H54 (cell line): ENCODE data around the gene LRCH2.

ENCODE experiments used
- DNase-seq: peaks from one replicate; pipeline ENCODE4 v3.0.0; 2011; ENCODE audit warnings: low spot score, mixed read lengths; ENCODE audit not compliant: insufficient read length
- FAIRE-seq: peaks from 3 replicates; lab custom pipeline; 2011; peaks lifted over from hg19 to GRCh38; lab: Jason Lieb, UNC
- POLR2A ChIP-seq: IDR thresholded peaks from 2 replicates; pipeline ENCODE4 v1.6.1; 2011; ENCODE audit warnings: low read depth, mild to moderate bottlenecking, low read length

LRCH2 gene, protein sequence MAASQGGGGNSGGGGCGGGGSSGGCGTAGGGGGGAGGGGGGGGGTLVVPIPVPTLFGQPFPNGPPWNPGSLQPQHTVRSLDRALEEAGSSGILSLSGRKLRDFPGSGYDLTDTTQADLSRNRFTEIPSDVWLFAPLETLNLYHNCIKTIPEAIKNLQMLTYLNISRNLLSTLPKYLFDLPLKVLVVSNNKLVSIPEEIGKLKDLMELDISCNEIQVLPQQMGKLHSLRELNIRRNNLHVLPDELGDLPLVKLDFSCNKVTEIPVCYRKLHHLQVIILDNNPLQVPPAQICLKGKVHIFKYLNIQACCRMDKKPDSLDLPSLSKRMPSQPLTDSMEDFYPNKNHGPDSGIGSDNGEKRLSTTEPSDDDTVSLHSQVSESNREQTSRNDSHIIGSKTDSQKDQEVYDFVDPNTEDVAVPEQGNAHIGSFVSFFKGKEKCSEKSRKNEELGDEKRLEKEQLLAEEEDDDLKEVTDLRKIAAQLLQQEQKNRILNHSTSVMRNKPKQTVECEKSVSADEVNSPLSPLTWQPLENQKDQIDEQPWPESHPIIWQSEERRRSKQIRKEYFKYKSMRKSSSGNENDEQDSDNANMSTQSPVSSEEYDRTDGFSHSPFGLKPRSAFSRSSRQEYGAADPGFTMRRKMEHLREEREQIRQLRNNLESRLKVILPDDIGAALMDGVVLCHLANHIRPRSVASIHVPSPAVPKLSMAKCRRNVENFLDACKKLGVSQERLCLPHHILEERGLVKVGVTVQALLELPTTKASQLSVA

DNA sequence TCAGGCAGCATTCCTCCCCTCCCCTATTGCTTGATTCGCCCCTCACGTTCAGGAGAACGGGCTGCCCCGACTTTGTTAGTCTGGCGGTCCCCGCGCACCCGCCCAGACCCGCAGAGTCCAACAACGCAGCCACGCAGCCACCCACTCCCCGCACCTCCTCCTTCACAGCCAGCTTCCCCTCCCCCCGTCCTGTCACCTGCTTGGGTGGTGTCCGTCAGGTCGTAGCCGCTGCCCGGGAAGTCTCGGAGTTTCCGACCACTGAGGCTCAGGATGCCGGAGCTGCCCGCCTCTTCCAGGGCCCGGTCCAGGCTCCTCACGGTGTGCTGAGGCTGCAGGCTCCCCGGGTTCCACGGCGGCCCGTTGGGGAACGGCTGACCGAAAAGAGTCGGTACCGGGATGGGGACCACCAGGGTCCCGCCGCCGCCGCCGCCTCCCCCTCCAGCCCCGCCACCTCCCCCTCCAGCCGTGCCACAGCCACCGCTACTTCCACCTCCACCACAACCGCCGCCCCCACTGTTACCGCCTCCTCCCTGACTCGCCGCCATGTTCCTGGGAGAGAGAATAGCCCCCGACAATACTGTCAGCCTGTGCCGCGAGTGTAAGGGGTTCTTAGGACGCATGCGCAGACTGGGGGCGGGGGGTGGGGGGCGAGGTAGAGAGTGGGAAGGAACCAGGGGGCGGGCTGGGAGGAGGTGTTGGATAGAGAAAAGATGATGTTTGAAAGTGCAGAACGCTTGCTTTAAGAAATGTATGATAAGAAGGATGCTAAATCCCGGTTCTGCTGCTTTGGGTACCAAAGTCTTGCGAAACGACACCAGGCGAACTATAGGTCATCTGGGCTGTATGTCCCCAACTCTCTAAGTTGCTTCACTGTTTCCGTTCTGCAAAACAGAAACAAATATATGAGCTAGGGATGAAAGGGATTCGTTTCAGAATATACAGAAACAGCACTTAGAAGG, at the start of gene LRCH2:
Gene LRCH2 (minus strand): TSS at position 600 of the 959 bp plus-strand sequence. CDS start 55 bp downstream, at position 545.
- FAIRE-seq (no peak), DNase-seq (no peak)
- TF ChIP-seq POLR2A: 0 out of 2 replicates have a peak, but pooled peaks have one; percentile 23

DNA sequence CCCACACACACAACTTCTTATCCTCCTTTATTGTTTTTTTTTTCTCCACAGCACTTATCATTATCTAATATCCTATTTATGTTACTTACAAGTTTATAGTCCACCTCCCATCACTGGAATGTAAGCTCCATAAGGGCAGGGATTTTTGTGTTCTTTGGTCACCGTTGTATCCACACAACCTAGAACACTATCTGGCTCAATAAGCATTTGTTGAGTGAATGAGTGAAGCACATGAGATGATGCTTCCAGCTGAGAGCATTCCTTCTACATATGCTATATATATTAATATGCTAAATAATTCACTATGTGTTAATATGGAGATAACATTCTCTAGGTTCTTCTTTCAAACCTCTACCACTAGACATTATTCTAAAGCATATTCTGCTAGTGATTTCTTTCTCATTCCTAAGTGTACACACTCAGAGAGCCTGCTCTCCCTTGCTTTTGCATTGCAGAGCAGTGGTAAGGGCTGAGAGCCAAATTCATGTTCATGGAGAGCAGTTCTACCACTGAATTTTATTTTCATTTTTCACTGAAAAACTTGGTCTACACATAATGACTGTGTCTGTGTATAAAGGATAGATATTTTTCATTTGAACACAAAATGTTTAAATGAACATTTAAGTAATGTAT, 35.3 kb upstream of the LRCH2 start:
- no peak for DNase-seq
- no peak for FAIRE-seq

GRCh38 chrX:115268421-115268820, 34.5 kb upstream of the LRCH2 start:
- DNase-seq: no peak
- no peak for FAIRE-seq
- no peak for TF ChIP-seq POLR2A

More for the DNA sequence above, 35.3 kb upstream of the LRCH2 start:
- TF ChIP-seq POLR2A: no peak

GRCh38 chrX:115266300-115266699, 32.4 kb upstream of the LRCH2 start:
- FAIRE-seq: no peak
- DNase-seq: no peak

GRCh38 chrX:115264009-115264408, 30.1 kb upstream of the LRCH2 start:
- FAIRE-seq (no peak), DNase-seq (no peak)
- TF ChIP-seq POLR2A: no peak

More at GRCh38 chrX:115266300-115266699, 32.4 kb upstream of the LRCH2 start:
- no peak for TF ChIP-seq POLR2A

- DNase-seq (no peak), FAIRE-seq (no peak)
- no peak for TF ChIP-seq POLR2A
Measured at GRCh38 chrX:115261148-115261547, 27.3 kb upstream of the LRCH2 start.

GRCh38 chrX:115260330-115260729, 26.4 kb upstream of the LRCH2 start:
- DNase-seq: no peak
- no peak for TF ChIP-seq POLR2A
- no peak for FAIRE-seq

DNA sequence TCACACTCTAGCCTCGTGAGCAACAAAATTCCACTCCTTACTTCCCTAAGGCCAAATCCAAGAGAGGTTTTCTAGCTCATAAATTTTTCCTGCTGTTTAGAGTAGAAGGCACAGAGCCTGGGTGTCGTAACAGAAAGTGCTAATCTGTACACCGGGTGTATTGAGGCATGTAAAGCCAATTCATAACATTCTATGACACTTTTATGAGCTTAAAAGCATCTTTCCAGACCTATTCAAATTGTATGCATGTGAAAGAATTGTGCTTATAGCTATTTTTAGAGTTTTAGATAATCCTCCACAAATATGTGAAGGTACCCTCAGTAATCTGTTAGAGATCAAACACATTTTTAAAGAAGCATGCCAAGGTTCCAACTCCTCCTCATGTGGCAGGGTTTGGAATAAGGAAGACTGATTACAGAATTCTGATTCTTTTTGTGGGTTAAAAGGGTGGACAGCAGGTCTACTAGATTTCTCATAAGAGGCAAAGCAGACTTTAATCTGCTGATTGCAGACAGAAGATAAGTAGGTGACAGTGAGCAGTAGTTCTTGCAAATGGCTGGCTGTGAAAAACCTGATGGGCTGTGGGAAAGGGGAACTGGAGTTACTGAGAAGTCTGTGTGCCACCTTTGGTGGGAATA, 25.5 kb upstream of the LRCH2 start:
- TF ChIP-seq POLR2A: no peak
- FAIRE-seq (no peak), DNase-seq (no peak)

GRCh38 chrX:115257711-115258110, 23.8 kb upstream of the LRCH2 start:
- FAIRE-seq: no peak
- no peak for TF ChIP-seq POLR2A
- no peak for DNase-seq

- no peak for TF ChIP-seq POLR2A
- FAIRE-seq: no peak
Measured at GRCh38 chrX:115255003-115255402, 21.1 kb upstream of the LRCH2 start.

DNA sequence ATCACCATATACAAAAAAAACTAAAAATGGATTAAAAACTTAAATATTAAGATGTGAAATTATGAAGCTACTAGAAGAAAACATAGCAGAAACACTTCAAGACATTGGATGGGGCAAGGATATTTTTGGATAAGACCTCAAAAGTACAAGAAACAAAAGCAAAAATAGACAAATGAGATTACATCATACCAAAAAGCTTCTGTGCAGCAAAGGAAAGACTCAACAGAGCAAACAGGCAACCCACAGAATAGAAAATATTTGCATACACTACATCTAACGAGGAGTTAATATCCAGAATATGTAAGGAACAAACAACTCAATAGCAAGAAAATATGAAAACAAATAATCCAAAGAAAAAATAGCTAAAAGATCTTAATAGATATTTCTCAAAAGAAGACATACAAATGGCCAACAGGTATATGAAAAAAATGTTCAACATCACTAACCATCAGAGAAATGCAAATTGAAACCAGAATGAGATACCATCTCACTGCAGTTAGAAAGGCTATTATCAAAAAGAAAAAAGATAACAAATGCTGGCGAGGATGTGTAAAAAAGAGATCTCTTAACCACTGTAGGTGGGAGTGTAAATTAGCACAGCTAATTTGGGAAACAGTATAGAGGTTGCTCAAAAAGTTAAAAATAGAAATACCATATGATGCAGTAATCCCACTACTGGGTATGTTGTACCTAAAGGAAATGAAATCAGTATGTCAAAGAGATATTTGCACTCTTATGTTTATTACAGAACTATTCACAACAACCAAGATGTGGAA, 17.8 kb upstream of the LRCH2 start:
- FAIRE-seq: no peak
- no peak for TF ChIP-seq POLR2A
- DNase-seq: no peak

More at GRCh38 chrX:115255003-115255402, 21.1 kb upstream of the LRCH2 start:
- DNase-seq: no peak

GRCh38 chrX:115237056-115237455, 3.2 kb upstream of the LRCH2 start:
- DNase-seq: no peak
- no peak for TF ChIP-seq POLR2A
- no peak for FAIRE-seq
